LNCAP (cell line): ENCODE results near the gene TGFBR2.

Experiments
- CTCF ChIP-seq: fragments of 450-650 bp; IDR thresholded peaks from 2 replicates; pipeline ENCODE4 v1.5.1; 2017; ENCODE audit warnings: mild to moderate bottlenecking

Gene TGFBR2

GRCh38 chr3:30606301-30607031 is at the start of gene TGFBR2:
Gene TGFBR2 (plus strand): TSS chr3:30606601. CDS start chr3:30606884, 283 bp downstream.
- TF ChIP-seq CTCF: no peak

- no peak for TF ChIP-seq CTCF
Observed at GRCh38 chr3:30557746-30558303, 48.6 kb upstream of the TGFBR2 start.

DNA sequence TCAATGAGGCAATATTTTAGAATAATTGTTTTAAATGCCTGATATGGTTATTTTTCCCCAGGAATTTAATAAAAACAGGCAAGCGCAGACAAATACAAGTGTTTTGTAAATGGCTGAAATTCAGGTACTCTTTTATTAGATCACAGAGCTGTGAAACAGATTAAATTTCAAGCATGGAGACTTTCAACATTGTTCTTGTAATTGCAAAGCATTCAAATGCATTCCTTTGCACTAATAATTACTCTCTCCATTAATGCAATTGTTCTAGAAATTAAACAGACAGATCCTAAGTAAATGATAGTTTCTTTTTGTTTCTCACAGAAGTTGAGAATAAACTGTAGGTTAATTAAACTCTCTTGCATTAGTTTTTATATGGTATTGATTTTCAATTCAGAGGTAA is 42.4 kb upstream of the TGFBR2 start:
- TF ChIP-seq CTCF: no peak

DNA sequence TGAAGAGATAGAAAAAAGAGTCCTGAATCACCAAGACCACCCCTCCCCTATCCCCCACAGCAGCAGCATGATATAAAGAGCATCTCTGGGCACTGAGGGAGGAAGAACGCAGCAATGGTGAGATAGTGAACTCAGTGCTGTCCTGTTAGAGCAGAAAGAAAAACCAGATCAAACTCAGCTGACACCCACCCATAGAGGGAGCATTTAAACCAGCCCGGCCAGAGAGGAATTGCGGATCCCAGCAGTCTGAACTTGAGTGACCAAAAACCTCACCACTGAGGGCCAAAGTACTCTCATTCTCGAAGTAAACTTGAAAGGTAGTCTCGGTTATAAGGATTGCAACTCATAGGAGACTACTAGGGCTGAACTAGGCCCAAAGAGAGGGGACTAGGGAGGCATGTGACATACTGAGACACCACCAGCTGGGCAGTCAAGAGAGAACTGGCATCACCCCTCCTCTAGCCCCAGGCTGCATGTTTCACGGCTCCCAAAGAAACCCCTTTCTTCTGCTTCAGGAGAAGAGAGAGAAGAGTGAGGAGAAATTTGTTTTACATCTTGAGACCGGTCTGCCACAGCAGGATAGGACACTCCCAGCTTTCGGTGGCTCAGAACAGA is 39.2 kb upstream of the TGFBR2 start:
- no peak for TF ChIP-seq CTCF

DNA sequence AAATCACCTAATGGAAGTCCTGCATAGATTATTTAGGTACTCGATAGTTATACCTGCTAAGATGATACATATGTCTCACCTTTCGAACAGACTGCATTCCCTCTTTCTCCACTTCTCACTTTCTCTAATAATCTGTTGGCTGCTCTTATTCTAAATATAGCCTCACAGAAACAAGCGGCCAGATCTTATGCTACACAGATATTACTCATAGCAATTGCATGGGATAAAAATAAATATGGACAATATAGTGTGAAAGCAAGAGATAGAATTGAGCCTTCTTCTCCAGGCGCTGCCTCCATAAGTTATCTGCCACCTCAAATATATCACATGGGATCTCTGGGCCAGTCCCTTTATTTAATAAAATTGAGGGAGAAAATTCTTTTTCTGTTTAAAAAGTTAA is 29.5 kb upstream of the TGFBR2 start:
- TF ChIP-seq CTCF: no peak

DNA sequence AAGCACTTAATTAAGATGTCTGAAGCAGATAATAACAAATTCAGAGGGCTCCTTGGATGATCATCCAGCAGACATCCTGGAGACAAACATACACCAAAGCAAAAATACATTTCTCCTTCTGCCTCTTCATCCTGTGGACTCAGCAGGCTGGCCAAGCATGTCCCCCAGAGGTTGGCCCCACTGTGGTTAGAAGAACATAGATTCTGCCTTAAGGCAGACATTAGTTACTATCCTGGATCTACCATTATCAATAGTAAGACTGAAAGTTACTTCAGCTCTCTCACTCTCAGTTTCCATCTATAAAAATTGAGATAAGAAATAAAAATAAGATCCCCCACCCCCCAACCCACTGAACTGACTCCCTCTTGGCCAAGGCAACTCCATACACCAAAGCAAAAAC is 28.6 kb upstream of the TGFBR2 start:
- TF ChIP-seq CTCF: no peak

GRCh38 chr3:30578479-30578878 is 27.9 kb upstream of the TGFBR2 start:
- TF ChIP-seq CTCF: no peak
